ENCODE data around the gene ANKRD53. TPM values are rescaled to one million over a fixed set of nuclear protein-coding genes. Genes with fewer than 3 reads are reported as not detected.

Gene ANKRD53, protein sequence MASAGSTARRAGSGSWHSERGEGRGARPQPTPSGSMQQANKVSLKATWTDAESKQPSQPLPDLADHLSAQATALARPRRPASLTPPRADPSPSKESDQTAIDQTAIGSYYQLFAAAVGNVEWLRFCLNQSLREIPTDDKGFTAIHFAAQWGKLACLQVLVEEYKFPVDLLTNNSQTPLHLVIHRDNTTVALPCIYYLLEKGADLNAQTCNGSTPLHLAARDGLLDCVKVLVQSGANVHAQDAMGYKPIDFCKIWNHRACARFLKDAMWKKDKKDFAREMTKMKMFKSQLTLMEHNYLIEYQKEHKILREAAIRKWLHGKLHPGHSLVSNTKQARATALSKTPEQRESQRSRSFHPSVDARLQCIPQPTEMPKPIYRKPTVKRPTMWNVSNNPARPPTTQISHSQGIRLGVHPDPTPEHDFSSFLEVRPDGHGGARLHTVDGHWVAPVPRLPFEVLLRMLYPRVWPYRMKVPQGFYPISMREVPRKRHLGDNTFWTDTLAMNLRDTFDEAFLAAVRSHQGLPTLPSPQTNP
- total RNA-seq = under 1 TPM in 1 of 2 experiments, not detected in 1; 0.20 TPM
- not detected for polyA plus RNA-seq

DNA sequence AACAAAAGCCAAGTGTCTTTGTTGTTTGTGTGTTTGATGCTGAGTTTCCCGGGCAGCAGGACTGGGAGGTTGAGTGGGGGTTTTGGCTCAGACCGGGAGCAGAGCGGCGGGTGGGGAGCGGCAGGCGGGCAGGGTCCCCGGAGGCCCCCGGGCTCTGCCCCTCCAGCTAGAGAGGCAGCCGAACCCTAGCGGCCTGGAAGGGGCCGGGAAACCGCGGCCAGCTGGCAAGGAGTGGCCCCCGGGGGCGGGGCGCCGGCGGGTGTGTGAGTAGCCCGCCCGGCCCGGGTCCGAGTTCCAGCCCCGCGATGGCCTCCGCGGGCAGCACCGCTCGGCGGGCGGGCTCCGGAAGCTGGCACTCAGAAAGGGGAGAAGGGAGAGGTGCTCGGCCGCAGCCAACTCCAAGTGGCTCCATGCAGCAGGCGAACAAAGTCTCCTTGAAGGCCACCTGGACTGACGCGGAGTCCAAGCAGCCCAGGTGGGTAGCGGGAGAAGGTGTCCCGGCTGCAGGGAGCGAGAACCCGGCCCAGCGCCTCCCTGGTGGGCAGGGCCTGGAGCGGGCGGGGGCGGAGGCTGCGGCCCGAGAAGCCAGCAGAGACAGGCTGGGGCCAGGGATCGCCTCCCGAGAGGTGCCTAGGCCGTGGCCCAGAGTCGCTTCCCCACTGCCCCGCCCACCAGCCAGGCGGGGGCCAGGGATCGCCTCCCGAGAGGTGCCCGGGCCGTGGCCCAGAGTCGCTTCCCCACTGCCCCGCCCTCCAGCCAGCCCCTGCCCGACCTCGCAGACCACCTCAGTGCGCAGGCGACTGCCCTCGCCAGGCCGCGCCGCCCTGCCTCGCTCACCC, at the start of gene ANKRD53:
TSS of gene ANKRD53 (plus strand) at position 290 of the 839 bp plus-strand sequence. CDS start at position 306, 16 bp downstream.
- ChIA-PET CTCF (ENCODE audit: partially characterized antibody) (interaction anchor here (0.7 to 3.7 kb wide), 5 partner anchors 9 to 107 kb away, joined by 3 to 39 read pairs (median 3); no protein-coding TSS in a partner anchor), POLR2A (ENCODE audit: partially characterized antibody) (interaction anchor here (0.7 to 1.7 kb wide), 4 partner anchors 16 to 248 kb away, joined by 3 to 6 read pairs (median 4); partner anchors contain the start of genes NAGK, PAIP2B and TEX261)
- Mint-ChIP-seq H3K36me3 (peaks cover 0 to 2% of the 10 kb centered on the region in 2 donors), H3K27me3 (peaks cover 0 to 2% of the 10 kb centered on the region in 2 donors), H3K27ac (peak within 1 kb of the TSS; percentile 86 to 97 (median 93)), H3K4me3 (peak within 1 kb of the TSS; percentile 88 to 95 (median 90)), H3K4me1 (peaks cover 10 to 25% (median 17%) of the 10 kb centered on the region in 4 donors), H3K9me3 (peaks cover 0 to 1% (median 0%) of the 10 kb centered on the region in 8 donors)
- H3K36me3 ChIP-seq (ENCODE audit: insufficient read depth, low read length) = no peaks in the 10 kb centered on the region
- H3K27me3 ChIP-seq (ENCODE audit: insufficient read depth, low read length) = no peaks in the 10 kb centered on the region
- DNase-seq = peak in 1 of 5 donors; percentile 19
- H3K27ac ChIP-seq (ENCODE audit: low read depth, low read length) = peak within 1 kb of the TSS; percentile 60
- H3K9me3 ChIP-seq (ENCODE audit: control insufficient read depth in 1 of 2, low read length in 2 of 2) = no peaks in the 10 kb centered on the region
- peak within 1 kb of the TSS; percentile 65 to 76 for H3K4me3 ChIP-seq (ENCODE audit: low read length in 2 of 2)
- H3K4me1 ChIP-seq (ENCODE audit: insufficient read depth, low read length) = peaks cover 11% of the 10 kb centered on the region
- intact Hi-C loops (cut with micrococcal nuclease) = no loop called here

DNA sequence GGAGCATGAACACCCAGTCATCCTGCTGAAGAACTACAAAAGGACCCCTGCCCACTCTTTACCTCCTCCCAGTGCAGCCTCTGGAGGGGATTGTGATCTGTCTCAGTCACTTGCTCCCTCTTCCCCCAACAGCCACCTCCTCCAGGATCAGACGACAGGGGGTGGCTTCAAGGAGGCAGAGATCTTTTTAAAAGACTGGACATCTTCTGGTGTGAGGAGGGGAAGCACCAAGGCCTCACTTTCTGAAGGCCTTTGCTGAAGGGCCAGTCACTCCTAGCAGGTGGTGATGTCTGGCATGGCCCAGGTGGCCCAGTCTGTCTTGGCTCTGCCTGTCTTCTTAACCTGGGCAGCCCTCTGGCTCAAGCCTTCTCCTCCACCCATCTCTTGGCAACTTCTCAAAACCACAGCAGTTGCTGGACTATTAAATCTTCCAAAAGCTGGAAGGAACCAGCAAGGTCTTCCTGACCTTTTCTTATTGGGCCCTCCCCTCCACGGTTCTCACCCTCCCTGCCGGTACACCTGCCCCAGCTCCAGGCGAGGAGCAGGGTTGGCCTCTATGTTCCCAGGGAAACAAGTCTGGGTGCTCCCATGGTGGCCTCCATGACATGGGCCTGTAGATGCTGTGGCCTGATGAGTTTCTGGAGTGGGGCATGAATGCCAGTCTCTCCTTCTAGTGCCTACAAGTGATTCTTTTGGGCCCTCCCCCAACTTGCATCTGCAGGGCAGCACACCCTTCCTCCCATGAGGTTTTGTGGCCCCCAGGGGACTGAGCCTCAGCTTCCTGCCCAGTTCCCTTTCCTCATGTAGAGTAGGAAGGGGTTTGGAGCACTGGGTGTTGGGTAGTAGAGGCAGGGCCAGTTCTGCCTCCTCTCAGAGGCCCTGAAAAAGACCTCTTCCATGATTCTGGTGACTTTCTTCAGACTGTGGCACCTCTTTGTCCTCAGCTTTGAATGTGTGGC, 47.8 kb upstream of the ANKRD53 start:
- no peaks in the 10 kb centered on the region for H3K9me3 ChIP-seq (ENCODE audit: control insufficient read depth in 1 of 2, low read length in 2 of 2)
- H3K36me3 Mint-ChIP-seq = no peaks in the 10 kb centered on the region
- no peak for DNase-seq
- intact Hi-C loops (cut with micrococcal nuclease) = no loop called here
- no peak overlapping the region for H3K4me3 Mint-ChIP-seq
- peaks cover 0 to 6% of the 10 kb centered on the region in 2 donors for H3K27me3 Mint-ChIP-seq
- H3K36me3 ChIP-seq (ENCODE audit: insufficient read depth, low read length) = no peaks in the 10 kb centered on the region
- H3K4me1 ChIP-seq (ENCODE audit: insufficient read depth, low read length) = no peaks in the 10 kb centered on the region
- H3K4me3 ChIP-seq (ENCODE audit: low read length in 2 of 2) = no peak overlapping the region
- no peaks in the 10 kb centered on the region for H3K27me3 ChIP-seq (ENCODE audit: insufficient read depth, low read length)
- peaks cover 0 to 2% (median 0%) of the 10 kb centered on the region in 4 donors for H3K4me1 Mint-ChIP-seq
- no peak overlapping the region for H3K27ac Mint-ChIP-seq
- POLR2A ChIA-PET (ENCODE audit: partially characterized antibody) = no interaction called here
- CTCF ChIA-PET (ENCODE audit: partially characterized antibody) = interaction anchor here (2.0 kb wide), 1 partner anchor 10 kb away, joined by 6 read pairs; no protein-coding TSS in a partner anchor
- H3K9me3 Mint-ChIP-seq = no peaks in the 10 kb centered on the region
- no peak overlapping the region for H3K27ac ChIP-seq (ENCODE audit: low read depth, low read length)

DNA sequence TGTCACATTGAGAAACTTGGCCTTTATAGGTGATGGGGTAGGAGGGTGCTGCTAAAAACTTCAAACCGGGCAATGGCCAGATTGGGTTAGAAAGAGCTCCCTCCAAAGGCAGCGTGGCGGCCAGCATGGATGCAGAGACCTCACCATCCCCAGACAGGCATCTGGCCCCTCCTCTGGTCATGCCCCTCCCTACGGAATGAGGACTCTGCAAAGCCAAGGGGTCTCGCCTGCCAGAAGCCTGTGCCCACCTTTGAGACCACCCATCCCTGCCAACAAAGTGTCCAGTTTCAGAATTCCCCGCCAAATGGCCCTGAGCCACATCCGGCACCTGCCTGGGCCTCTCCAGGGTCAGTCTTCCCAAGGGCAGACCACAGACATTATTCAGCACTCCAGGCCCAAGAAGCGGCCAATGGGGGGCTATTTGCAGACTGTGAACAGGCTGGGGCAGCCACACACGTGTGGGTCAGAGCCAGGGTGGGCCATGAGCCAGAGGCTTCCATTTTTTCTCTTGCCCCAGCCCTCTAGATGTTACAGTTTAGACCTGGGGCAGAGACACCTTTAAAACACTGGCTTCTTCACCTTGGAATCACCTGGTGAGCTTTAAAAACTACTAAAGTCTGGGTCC, 46.9 kb upstream of the ANKRD53 start:
- H3K36me3 Mint-ChIP-seq = no peaks in the 10 kb centered on the region
- Histone ChIP-seq H3K36me3 (ENCODE audit: insufficient read depth, low read length) (no peaks in the 10 kb centered on the region), H3K27me3 (ENCODE audit: insufficient read depth, low read length) (no peaks in the 10 kb centered on the region), H3K4me3 (ENCODE audit: low read length in 2 of 2) (no peak overlapping the region), H3K9me3 (ENCODE audit: control insufficient read depth in 1 of 2, low read length in 2 of 2) (no peaks in the 10 kb centered on the region), H3K27ac (ENCODE audit: low read depth, low read length) (no peak overlapping the region), H3K4me1 (ENCODE audit: insufficient read depth, low read length) (no peaks in the 10 kb centered on the region)
- intact Hi-C loops (cut with micrococcal nuclease) = no loop called here
- CTCF ChIA-PET (ENCODE audit: partially characterized antibody) = interaction anchor here (1.1 to 2.0 kb wide), 2 partner anchors 11 to 61 kb away, joined by 3 to 6 read pairs; no protein-coding TSS in a partner anchor
- DNase-seq = no peak
- peaks cover 0 to 9% of the 10 kb centered on the region in 2 donors for H3K27me3 Mint-ChIP-seq
- peaks cover 0 to 2% (median 0%) of the 10 kb centered on the region in 4 donors for H3K4me1 Mint-ChIP-seq
- H3K4me3 Mint-ChIP-seq = no peak overlapping the region
- no peaks in the 10 kb centered on the region for H3K9me3 Mint-ChIP-seq
- POLR2A ChIA-PET (ENCODE audit: partially characterized antibody) = no interaction called here
- H3K27ac Mint-ChIP-seq = no peak overlapping the region

DNA sequence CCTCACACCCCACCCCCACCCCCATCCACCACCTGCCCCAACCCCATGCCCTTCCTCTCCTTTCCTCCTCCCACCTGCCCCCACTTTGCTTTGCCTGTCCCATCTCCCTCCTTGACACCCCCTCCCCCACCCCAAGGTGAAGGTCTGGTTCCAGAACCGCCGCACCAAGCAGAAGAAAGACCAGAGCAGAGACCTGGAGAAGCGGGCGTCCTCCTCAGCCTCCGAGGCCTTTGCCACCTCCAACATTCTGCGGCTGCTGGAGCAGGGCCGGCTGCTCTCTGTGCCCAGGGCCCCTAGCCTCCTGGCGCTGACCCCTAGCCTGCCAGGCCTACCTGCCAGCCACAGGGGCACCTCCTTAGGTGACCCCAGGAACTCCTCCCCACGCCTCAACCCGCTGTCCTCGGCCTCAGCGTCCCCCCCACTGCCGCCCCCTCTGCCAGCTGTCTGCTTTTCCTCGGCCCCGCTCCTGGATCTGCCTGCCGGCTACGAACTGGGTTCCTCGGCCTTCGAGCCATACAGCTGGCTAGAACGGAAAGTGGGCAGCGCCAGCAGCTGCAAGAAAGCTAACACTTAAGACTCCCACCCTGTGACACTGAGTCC, 45.7 kb upstream of the ANKRD53 start:
- Mint-ChIP-seq H3K4me1 (peaks cover 0 to 2% (median 0%) of the 10 kb centered on the region in 4 donors), H3K4me3 (no peak overlapping the region), H3K36me3 (no peaks in the 10 kb centered on the region), H3K27ac (no peak overlapping the region), H3K27me3 (peaks cover 0 to 10% of the 10 kb centered on the region in 2 donors), H3K9me3 (no peaks in the 10 kb centered on the region)
- intact Hi-C loops (cut with micrococcal nuclease) = no loop called here
- Histone ChIP-seq H3K27ac (ENCODE audit: low read depth, low read length) (no peak overlapping the region), H3K27me3 (ENCODE audit: insufficient read depth, low read length) (no peaks in the 10 kb centered on the region), H3K4me1 (ENCODE audit: insufficient read depth, low read length) (no peaks in the 10 kb centered on the region), H3K36me3 (ENCODE audit: insufficient read depth, low read length) (no peaks in the 10 kb centered on the region), H3K4me3 (ENCODE audit: low read length in 2 of 2) (no peak overlapping the region), H3K9me3 (ENCODE audit: control insufficient read depth in 1 of 2, low read length in 2 of 2) (no peaks in the 10 kb centered on the region)
- no peak for DNase-seq
- POLR2A ChIA-PET (ENCODE audit: partially characterized antibody) = no interaction called here
- CTCF ChIA-PET (ENCODE audit: partially characterized antibody) = interaction anchor here (1.7 kb wide), 1 partner anchor 10 kb away, joined by 5 read pairs; no protein-coding TSS in a partner anchor

DNA sequence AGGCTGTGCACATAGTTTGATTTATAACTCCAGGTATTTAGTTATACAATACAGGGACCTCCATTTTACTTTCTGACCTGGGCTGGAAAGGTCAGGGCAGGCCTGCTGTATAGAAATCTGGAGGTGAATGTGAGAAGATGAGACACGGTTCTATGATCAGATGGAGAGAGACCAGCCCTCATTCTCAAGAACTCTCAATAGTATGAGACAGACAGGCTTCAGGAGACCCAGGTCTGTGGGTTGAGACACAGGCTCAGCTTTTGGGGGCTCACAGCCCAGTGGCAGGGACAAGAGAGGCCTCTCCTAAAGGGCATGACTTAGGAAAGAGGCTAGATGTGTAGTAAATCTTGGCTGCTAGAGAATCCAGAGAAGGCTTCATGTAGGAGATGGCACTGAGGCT, 43.4 kb upstream of the ANKRD53 start:
- Mint-ChIP-seq H3K9me3 (no peaks in the 10 kb centered on the region), H3K27me3 (peaks cover 3 to 15% of the 10 kb centered on the region in 2 donors), H3K4me1 (peaks cover 0 to 2% (median 0%) of the 10 kb centered on the region in 4 donors), H3K27ac (no peak overlapping the region), H3K4me3 (no peak overlapping the region), H3K36me3 (no peaks in the 10 kb centered on the region)
- POLR2A ChIA-PET (ENCODE audit: partially characterized antibody) = no interaction called here
- Histone ChIP-seq H3K27ac (ENCODE audit: low read depth, low read length) (no peak overlapping the region), H3K4me1 (ENCODE audit: insufficient read depth, low read length) (no peaks in the 10 kb centered on the region), H3K4me3 (ENCODE audit: low read length in 2 of 2) (no peak overlapping the region), H3K27me3 (ENCODE audit: insufficient read depth, low read length) (no peaks in the 10 kb centered on the region), H3K36me3 (ENCODE audit: insufficient read depth, low read length) (no peaks in the 10 kb centered on the region), H3K9me3 (ENCODE audit: control insufficient read depth in 1 of 2, low read length in 2 of 2) (no peaks in the 10 kb centered on the region)
- DNase-seq = no peak
- intact Hi-C loops (cut with micrococcal nuclease) = no loop called here
- CTCF ChIA-PET (ENCODE audit: partially characterized antibody) = interaction anchor here (1.2 to 2.0 kb wide), 3 partner anchors 10 to 146 kb away, joined by 3 to 5 read pairs (median 5); no protein-coding TSS in a partner anchor
